ENCODE data around the gene ANLN. TPM values are rescaled to one million over a fixed set of nuclear protein-coding genes. Genes with fewer than 3 reads are reported as not detected.

The ANLN gene
- polyA plus RNA-seq, 1 donor from 2014 or later: 5.8 TPM

DNA sequence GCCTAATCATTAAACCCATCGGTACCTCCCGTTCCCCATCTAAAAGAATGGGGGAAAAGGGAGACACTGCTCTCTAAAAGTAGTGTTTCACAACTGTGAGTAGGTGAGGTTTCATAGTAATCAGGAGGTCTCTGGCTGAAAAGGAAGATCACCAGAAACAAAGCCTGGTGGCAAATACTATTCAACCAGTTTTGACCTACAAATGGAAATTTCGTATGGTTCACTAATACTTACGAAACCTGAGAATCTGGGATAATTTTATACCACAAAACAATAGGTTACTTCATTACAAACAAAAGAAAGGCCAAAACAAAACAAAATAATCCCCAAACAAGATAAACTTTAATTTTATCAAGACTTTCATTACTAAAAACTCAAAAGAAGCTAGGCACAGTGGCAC is 28.4 kb upstream of the ANLN start:
- H3K9me2 ChIP-seq (ENCODE audit: insufficient read depth, low read length): no peaks in the 10 kb centered on the region
- no peak overlapping the region for H3K27ac ChIP-seq (ENCODE audit: low read length)
- no peak overlapping the region for H2AFZ ChIP-seq (ENCODE audit: low read depth, low read length)
- no peak for TF ChIP-seq RAD21 (conservative IDR thresholded peaks at IDR 0.05)
- TF ChIP-seq MXI1 (conservative IDR thresholded peaks at IDR 0.05; ENCODE audit: poor library complexity, severe bottlenecking): no peak
- no peak for TF ChIP-seq EZH2 (IDR thresholded peaks at IDR 0.05; ENCODE audit: borderline replicate concordance, insufficient read depth, low read length, poor library complexity, severe bottlenecking)
- TF ChIP-seq, protein P1, sequence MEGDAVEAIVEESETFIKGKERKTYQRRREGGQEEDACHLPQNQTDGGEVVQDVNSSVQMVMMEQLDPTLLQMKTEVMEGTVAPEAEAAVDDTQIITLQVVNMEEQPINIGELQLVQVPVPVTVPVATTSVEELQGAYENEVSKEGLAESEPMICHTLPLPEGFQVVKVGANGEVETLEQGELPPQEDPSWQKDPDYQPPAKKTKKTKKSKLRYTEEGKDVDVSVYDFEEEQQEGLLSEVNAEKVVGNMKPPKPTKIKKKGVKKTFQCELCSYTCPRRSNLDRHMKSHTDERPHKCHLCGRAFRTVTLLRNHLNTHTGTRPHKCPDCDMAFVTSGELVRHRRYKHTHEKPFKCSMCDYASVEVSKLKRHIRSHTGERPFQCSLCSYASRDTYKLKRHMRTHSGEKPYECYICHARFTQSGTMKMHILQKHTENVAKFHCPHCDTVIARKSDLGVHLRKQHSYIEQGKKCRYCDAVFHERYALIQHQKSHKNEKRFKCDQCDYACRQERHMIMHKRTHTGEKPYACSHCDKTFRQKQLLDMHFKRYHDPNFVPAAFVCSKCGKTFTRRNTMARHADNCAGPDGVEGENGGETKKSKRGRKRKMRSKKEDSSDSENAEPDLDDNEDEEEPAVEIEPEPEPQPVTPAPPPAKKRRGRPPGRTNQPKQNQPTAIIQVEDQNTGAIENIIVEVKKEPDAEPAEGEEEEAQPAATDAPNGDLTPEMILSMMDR (IDR thresholded peaks at IDR 0.05; ENCODE audit: poor library complexity, severe bottlenecking): no peak
- TF ChIP-seq TAF1 (IDR thresholded peaks at IDR 0.05; ENCODE audit: low read depth): no peak
- TF ChIP-seq, protein P2, sequence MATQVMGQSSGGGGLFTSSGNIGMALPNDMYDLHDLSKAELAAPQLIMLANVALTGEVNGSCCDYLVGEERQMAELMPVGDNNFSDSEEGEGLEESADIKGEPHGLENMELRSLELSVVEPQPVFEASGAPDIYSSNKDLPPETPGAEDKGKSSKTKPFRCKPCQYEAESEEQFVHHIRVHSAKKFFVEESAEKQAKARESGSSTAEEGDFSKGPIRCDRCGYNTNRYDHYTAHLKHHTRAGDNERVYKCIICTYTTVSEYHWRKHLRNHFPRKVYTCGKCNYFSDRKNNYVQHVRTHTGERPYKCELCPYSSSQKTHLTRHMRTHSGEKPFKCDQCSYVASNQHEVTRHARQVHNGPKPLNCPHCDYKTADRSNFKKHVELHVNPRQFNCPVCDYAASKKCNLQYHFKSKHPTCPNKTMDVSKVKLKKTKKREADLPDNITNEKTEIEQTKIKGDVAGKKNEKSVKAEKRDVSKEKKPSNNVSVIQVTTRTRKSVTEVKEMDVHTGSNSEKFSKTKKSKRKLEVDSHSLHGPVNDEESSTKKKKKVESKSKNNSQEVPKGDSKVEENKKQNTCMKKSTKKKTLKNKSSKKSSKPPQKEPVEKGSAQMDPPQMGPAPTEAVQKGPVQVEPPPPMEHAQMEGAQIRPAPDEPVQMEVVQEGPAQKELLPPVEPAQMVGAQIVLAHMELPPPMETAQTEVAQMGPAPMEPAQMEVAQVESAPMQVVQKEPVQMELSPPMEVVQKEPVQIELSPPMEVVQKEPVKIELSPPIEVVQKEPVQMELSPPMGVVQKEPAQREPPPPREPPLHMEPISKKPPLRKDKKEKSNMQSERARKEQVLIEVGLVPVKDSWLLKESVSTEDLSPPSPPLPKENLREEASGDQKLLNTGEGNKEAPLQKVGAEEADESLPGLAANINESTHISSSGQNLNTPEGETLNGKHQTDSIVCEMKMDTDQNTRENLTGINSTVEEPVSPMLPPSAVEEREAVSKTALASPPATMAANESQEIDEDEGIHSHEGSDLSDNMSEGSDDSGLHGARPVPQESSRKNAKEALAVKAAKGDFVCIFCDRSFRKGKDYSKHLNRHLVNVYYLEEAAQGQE (IDR thresholded peaks at IDR 0.05; ENCODE audit: borderline replicate concordance): no peak
- no peak for TF ChIP-seq POLR2AphosphoS5 (IDR thresholded peaks at IDR 0.05)
- TF ChIP-seq EP300 (conservative IDR thresholded peaks at IDR 0.05; ENCODE audit: poor library complexity, severe bottlenecking): no peak
- TF ChIP-seq SMC3 (conservative IDR thresholded peaks at IDR 0.05; ENCODE audit: poor library complexity): no peak
- no peak overlapping the region for H3K4me3 ChIP-seq (ENCODE audit: low read length)
- no peaks in the 10 kb centered on the region for H3K36me3 ChIP-seq (ENCODE audit: insufficient read depth, low read length)
- H4K20me1 ChIP-seq (ENCODE audit: insufficient read depth): no peaks in the 10 kb centered on the region
- H3K9me3 ChIP-seq (ENCODE audit: low read length): no peaks in the 10 kb centered on the region
- H3K9ac ChIP-seq (ENCODE audit: low read length): no peak overlapping the region
- H3K79me2 ChIP-seq (replicated peaks; ENCODE audit: insufficient read depth, low read length): peaks cover 14% of the 10 kb centered on the region
- no peaks in the 10 kb centered on the region for H3F3A ChIP-seq (ENCODE audit: insufficient read depth, low read length, poor library complexity, severe bottlenecking)
- H3K4me2 ChIP-seq (ENCODE audit: low read length): no peak overlapping the region
- H3K27me3 ChIP-seq (ENCODE audit: insufficient read depth, low read depth, low read length): no peaks in the 10 kb centered on the region

DNA sequence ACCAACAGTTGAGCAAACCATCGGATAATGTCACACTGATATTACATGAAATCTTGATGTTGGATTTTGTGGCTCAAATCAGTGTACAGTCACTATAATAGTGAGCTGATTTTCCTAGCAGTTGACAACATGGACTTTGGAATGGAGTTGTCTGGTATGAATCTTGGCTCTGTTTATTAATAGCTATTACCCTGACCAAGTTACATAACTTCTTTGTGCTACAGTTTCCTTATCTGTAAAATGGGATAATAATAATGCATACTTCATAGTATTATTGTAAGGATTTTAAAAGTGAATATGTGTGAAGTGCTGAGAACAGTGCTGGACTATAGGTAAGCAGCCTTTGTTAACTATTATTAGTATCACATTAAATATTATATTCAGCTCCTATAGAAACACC is 26.1 kb upstream of the ANLN start:
- no peak overlapping the region for H3K9ac ChIP-seq (ENCODE audit: low read length)
- H3F3A ChIP-seq (ENCODE audit: insufficient read depth, low read length, poor library complexity, severe bottlenecking): no peaks in the 10 kb centered on the region
- H3K4me3 ChIP-seq (ENCODE audit: low read length): no peak overlapping the region
- TF ChIP-seq, protein P1 (IDR thresholded peaks at IDR 0.05; ENCODE audit: poor library complexity, severe bottlenecking): no peak
- no peak for TF ChIP-seq SMC3 (conservative IDR thresholded peaks at IDR 0.05; ENCODE audit: poor library complexity)
- no peak for TF ChIP-seq MXI1 (conservative IDR thresholded peaks at IDR 0.05; ENCODE audit: poor library complexity, severe bottlenecking)
- no peak for TF ChIP-seq EZH2 (IDR thresholded peaks at IDR 0.05; ENCODE audit: borderline replicate concordance, insufficient read depth, low read length, poor library complexity, severe bottlenecking)
- TF ChIP-seq, protein P2 (IDR thresholded peaks at IDR 0.05; ENCODE audit: borderline replicate concordance): no peak
- H3K27ac ChIP-seq (ENCODE audit: low read length): no peak overlapping the region
- H3K36me3 ChIP-seq (ENCODE audit: insufficient read depth, low read length): no peaks in the 10 kb centered on the region
- H3K27me3 ChIP-seq (ENCODE audit: insufficient read depth, low read depth, low read length): no peaks in the 10 kb centered on the region
- no peaks in the 10 kb centered on the region for H4K20me1 ChIP-seq (ENCODE audit: insufficient read depth)
- no peaks in the 10 kb centered on the region for H3K9me3 ChIP-seq (ENCODE audit: low read length)
- H3K4me2 ChIP-seq (ENCODE audit: low read length): no peak overlapping the region
- no peak overlapping the region for H2AFZ ChIP-seq (ENCODE audit: low read depth, low read length)
- H3K79me2 ChIP-seq (replicated peaks; ENCODE audit: insufficient read depth, low read length): peaks cover 18% of the 10 kb centered on the region
- H3K9me2 ChIP-seq (ENCODE audit: insufficient read depth, low read length): no peaks in the 10 kb centered on the region

All from neural cell (in vitro differentiated cells).